H1 (cell line): ENCODE measurements around the gene UBC. TPM values are rescaled to one million over a fixed set of nuclear protein-coding genes. Genes with fewer than 3 reads are reported as not detected.

Source experiments
- ASH2L ChIP-seq: fragments of 200-600, 300-600 bp; sonication (generic); IDR thresholded peaks from one replicate; pipeline ENCODE4 v1.7.1; 2017; ENCODE audit warnings: low read length
- GABPA ChIP-seq: IDR thresholded peaks from 2 replicates; pipeline ENCODE4 v1.6.1; 2011; ENCODE audit warnings: mild to moderate bottlenecking, low read length, moderate library complexity, borderline replicate concordance; ENCODE audit not compliant: insufficient read depth
- HDAC2 ChIP-seq, 2 experiments: fragments of 300-600 bp in 1 of 2; sonication (generic) in 1 of 2; IDR thresholded peaks; 2 replicates each; pipeline ENCODE4 v1.6.1; 2011 to 2012; ENCODE audit warnings: low read depth in 2 of 2, low read length in 2 of 2, mild to moderate bottlenecking in 2 of 2, moderate library complexity in 2 of 2, borderline replicate concordance in 1 of 2, inconsistent platforms in 1 of 2
- polyA plus RNA-seq, 7 experiments: library from polyadenylated mRNA; depleted of rRNA in 3 of 7; stranded (reverse) in 5 of 7; unstranded in 2 of 7; fragments of >200 nt in 5 of 7; fragments of 200-250 nt in 2 of 7; gene quantifications; 1 replicate in 5 of 7; 2 replicates in 1 of 7; 4 replicates in 1 of 7; pipeline versions ENCODE4 v1.2.1 to v1.2.3, GENCODE V29; 2011 to 2013; ENCODE audit warnings: missing spikeins in 2 of 7, mixed read lengths in 2 of 7
- total RNA-seq: library from RNA; stranded (reverse); fragmentation: NEBNext Ultra II Directional; extraction: Animal tissue kit (Norgen Biotek cat#: 25700); gene quantifications from 2 replicates; pipeline ENCODE4 v1.2.1, GENCODE V29; 2021
- TF ChIP-seq, protein P1 (sequence below), 3 experiments: IDR thresholded peaks; 1 replicate in 2 of 3; 2 replicates in 1 of 3; pipeline versions ENCODE4 v1.5.1 to v1.6.1; 2011; ENCODE audit warnings: low read length in 3 of 3, mild to moderate bottlenecking in 3 of 3, inconsistent platforms in 2 of 3, low read depth in 1 of 3, moderate library complexity in 1 of 3; ENCODE audit not compliant: insufficient read depth in 1 of 3; ENCODE audit errors: control extremely low read depth in 1 of 3

The UBC gene
- total and polyA plus RNA-seq, 2 of the 8 experiments (the other 6 are each of a cell fraction or from before 2014, with no cell fraction given), result 559 to 749 TPM

DNA sequence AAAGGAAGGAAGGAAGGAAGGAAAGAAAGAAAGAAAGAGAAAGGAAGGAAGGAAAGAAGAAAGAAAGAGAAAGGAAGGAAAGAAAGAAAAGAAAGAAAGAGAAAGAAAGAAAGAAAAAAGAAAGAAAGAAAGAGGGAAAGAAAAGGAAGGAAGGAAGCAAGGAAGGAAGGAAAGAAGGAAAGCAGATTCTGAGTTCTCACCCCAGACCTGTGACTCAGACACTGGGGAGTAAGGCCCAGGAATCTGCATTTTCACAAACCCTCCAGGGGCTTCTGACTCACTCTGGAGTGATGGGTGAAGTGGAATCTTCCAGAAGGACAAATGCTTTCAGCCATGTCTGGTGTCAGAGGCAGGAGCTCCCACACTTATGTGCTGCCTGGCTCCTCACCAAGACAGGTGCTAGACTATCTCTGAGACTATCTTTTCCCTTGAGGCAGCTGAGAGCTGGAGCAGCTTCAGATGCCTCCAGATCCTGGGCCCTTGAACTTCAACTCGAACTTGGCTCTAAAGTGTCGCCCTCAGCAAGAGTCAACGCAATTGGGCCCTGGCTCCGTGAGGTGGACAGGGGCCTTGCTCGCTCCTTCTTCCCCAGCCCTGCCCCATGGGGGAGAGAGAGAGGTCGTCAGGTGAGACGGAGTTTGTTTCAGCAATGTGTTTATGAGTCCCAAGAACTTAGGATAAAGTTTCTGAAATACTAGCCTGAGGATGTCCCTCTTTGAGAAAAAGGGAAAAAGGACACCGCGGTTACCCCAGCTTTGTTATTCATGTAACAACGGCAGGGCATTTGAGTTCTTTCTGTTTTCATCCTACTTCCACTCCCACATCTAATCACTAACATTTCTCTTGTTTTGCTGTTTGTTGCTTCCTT lies 31.0 kb downstream of the UBC start (continued):
- TF ChIP-seq, protein P1, sequence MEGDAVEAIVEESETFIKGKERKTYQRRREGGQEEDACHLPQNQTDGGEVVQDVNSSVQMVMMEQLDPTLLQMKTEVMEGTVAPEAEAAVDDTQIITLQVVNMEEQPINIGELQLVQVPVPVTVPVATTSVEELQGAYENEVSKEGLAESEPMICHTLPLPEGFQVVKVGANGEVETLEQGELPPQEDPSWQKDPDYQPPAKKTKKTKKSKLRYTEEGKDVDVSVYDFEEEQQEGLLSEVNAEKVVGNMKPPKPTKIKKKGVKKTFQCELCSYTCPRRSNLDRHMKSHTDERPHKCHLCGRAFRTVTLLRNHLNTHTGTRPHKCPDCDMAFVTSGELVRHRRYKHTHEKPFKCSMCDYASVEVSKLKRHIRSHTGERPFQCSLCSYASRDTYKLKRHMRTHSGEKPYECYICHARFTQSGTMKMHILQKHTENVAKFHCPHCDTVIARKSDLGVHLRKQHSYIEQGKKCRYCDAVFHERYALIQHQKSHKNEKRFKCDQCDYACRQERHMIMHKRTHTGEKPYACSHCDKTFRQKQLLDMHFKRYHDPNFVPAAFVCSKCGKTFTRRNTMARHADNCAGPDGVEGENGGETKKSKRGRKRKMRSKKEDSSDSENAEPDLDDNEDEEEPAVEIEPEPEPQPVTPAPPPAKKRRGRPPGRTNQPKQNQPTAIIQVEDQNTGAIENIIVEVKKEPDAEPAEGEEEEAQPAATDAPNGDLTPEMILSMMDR (IDR thresholded peaks at IDR 0.05; ENCODE audit: control extremely low read depth in 1 of 3, insufficient read depth in 1 of 3, low read depth in 1 of 3, low read length in 3 of 3), result no peak
- no peak for TF ChIP-seq HDAC2 (IDR thresholded peaks at IDR 0.05; ENCODE audit: borderline replicate concordance in 1 of 2, low read depth in 2 of 2, low read length in 2 of 2)
- no peak for TF ChIP-seq GABPA
- TF ChIP-seq ASH2L, result no peak
- TF ChIP-seq, all 59 proteins: peak for 0
